ENCODE measurements around the gene SGMS1. TPM values are rescaled to one million over a fixed set of nuclear protein-coding genes. Genes with fewer than 3 reads are reported as not detected.

The SGMS1 gene
- total RNA-seq, 1 experiment from 2014 or later: 20.4 TPM

DNA sequence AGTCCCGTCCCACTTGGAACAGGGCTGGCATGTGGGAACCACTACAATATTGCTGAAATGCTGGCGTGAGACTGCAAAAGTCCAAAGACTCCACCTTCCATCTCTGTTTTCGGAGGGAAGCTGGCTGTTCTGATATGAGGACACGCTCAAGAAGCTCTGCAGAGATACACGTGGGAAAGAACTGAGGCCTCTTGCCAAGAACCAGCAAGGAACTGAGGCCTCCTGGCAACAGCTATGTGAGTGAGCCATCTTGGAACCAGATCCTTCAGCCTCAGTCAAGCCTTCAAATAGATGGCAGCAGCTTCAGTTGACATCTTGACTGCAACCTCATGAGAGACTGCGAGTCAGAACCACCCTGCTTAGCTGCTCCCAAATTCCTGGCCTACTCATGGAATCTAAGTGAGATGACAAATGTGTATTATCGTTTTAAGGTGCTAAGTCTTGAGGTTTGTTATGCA, 30.8 kb downstream of the SGMS1 start:
- Histone ChIP-seq H3K4ac (ENCODE audit: low read depth, low read length) (no peak overlapping the region), H4K20me1 (ENCODE audit: control insufficient read depth, insufficient read depth, insufficient read length) (no peaks in the 10 kb centered on the region), H4K91ac (ENCODE audit: insufficient read length, low read depth, low read length) (no peak overlapping the region), H3K4me2 (ENCODE audit: insufficient read depth, insufficient read length, low read length) (no peak overlapping the region), H3K4me1 (ENCODE audit: insufficient read depth, low read length) (no peaks in the 10 kb centered on the region), H3K27ac (ENCODE audit: insufficient read length, low read depth, low read length) (no peak overlapping the region), H2BK120ac (ENCODE audit: low read depth, low read length, poor library complexity, severe bottlenecking) (no peak overlapping the region), H3K79me2 (ENCODE audit: insufficient read depth, low read length) (0 out of 2 replicates have a peak, but pooled peaks cover 2% of the 10 kb centered on the region), H2AFZ (ENCODE audit: low read length) (no peak overlapping the region), H2BK20ac (ENCODE audit: low read depth, low read length, poor library complexity, severe bottlenecking) (no peak overlapping the region), H3K23me2 (ENCODE audit: insufficient read length, low read depth, low read length, poor library complexity, severe bottlenecking) (no peaks in the 10 kb centered on the region), H3K14ac (ENCODE audit: insufficient read depth, low read length) (no peak overlapping the region), H3T11ph (ENCODE audit: low read length) (no peak overlapping the region), H3K56ac (ENCODE audit: insufficient read length, low read depth, low read length) (no peak overlapping the region), H4K8ac (replicated peaks; ENCODE audit: insufficient read length, low read depth, low read length) (no peak overlapping the region), H3K79me1 (ENCODE audit: insufficient read depth, low read depth, low read length, poor library complexity, severe bottlenecking) (no peaks in the 10 kb centered on the region), H2BK5ac (ENCODE audit: insufficient read length, low read length) (no peak overlapping the region), H3K23ac (ENCODE audit: insufficient read length, low read depth, low read length) (no peak overlapping the region), H2BK15ac (ENCODE audit: low read depth, low read length) (no peak overlapping the region), H3K9me3 (ENCODE audit: control insufficient read depth, low read depth, low read length) (no peaks in the 10 kb centered on the region), H2AK5ac (ENCODE audit: insufficient read length, low read length) (no peak overlapping the region), H3K27me3 (ENCODE audit: insufficient read depth, low read length) (no peaks in the 10 kb centered on the region), H2BK12ac (ENCODE audit: insufficient read length, low read depth, low read length) (no peak overlapping the region), H3K18ac (ENCODE audit: insufficient read length, low read depth, low read length) (no peak overlapping the region), H3K9ac (ENCODE audit: extremely low read depth, insufficient read length, low read length) (no peak overlapping the region), H4K5ac (ENCODE audit: insufficient read length, low read depth, low read length) (no peak overlapping the region)
- Mint-ChIP-seq H3K4me3 (no peak overlapping the region), H3K9me3 (no peaks in the 10 kb centered on the region), H3K36me3 (ENCODE audit: insufficient read depth in 1 of 3, low read depth in 3 of 3) (peaks cover 4 to 13% (median 13%) of the 10 kb centered on the region in 3 experiments; a peak in 6 of 7 replicates), H3K4me1 (peaks cover 14 to 22% of the 10 kb centered on the region in 2 experiments; a peak in 3 of 4 replicates), H3K27me3 (ENCODE audit: low read depth) (no peaks in the 10 kb centered on the region), H3K27ac (no peak overlapping the region)
- TF ChIP-seq, protein P1, sequence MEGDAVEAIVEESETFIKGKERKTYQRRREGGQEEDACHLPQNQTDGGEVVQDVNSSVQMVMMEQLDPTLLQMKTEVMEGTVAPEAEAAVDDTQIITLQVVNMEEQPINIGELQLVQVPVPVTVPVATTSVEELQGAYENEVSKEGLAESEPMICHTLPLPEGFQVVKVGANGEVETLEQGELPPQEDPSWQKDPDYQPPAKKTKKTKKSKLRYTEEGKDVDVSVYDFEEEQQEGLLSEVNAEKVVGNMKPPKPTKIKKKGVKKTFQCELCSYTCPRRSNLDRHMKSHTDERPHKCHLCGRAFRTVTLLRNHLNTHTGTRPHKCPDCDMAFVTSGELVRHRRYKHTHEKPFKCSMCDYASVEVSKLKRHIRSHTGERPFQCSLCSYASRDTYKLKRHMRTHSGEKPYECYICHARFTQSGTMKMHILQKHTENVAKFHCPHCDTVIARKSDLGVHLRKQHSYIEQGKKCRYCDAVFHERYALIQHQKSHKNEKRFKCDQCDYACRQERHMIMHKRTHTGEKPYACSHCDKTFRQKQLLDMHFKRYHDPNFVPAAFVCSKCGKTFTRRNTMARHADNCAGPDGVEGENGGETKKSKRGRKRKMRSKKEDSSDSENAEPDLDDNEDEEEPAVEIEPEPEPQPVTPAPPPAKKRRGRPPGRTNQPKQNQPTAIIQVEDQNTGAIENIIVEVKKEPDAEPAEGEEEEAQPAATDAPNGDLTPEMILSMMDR (conservative IDR thresholded peaks at IDR 0.05): no peak
- no peak for DNase-seq
- WGBS (ENCODE audit: extremely low coverage, insufficient read length, low lambda C conversion rate): no CpG with 5 or more reads among the region's 7 CpGs
